ENCODE results near the gene SYNPO2. TPM values are rescaled to one million over a fixed set of nuclear protein-coding genes. Genes with fewer than 3 reads are reported as not detected.

SYNPO2 gene
- total RNA-seq, 2 experiments from 2014 or later = 0.16 to 0.28 TPM

- H3K27ac Mint-ChIP-seq = no peak overlapping the region
- H3K36me3 Mint-ChIP-seq (ENCODE audit: low read depth) = peaks cover 3% of the 10 kb centered on the region
- DNase-seq (no peak), ATAC-seq (no peak)
- ChIA-PET POLR2A (no interaction called here), CTCF (no interaction called here)
- H3K4me1 Mint-ChIP-seq = no peaks in the 10 kb centered on the region
- H3K9me3 Mint-ChIP-seq (ENCODE audit: low read depth) = peaks cover 16% of the 10 kb centered on the region
- no peak overlapping the region for H3K4me3 Mint-ChIP-seq
- H3K27me3 Mint-ChIP-seq = peaks cover 7% of the 10 kb centered on the region
- intact Hi-C loops (cut with DNase I, micrococcal nuclease) = loop anchor here in 1 of 2 experiments (10.0 kb wide), 1 partner anchor 457 kb away; no protein-coding TSS in a partner anchor
These were observed 7.0 kb upstream of the SYNPO2 start for GRCh38 chr4:118881512-118882146.

GRCh38 chr4:118883861-118884260 lies 4.8 kb upstream of the SYNPO2 start:
- ChIA-PET CTCF (interaction anchor here (1.3 to 1.8 kb wide), 3 partner anchors 19 to 120 kb away, joined by 5 to 7 read pairs (median 5); no protein-coding TSS in a partner anchor), POLR2A (no interaction called here)
- DNase-seq (no peak), ATAC-seq (no peak)
- H3K4me3 Mint-ChIP-seq = no peak overlapping the region
- no peaks in the 10 kb centered on the region for H3K36me3 Mint-ChIP-seq (ENCODE audit: low read depth)
- H3K27ac Mint-ChIP-seq = no peak overlapping the region
- intact Hi-C loops (cut with DNase I, micrococcal nuclease) = loop anchor here in 1 of 2 experiments (10.0 kb wide), 1 partner anchor 459 kb away; no protein-coding TSS in a partner anchor
- peaks cover 20% of the 10 kb centered on the region for H3K27me3 Mint-ChIP-seq
- peaks cover 4% of the 10 kb centered on the region for H3K4me1 Mint-ChIP-seq
- peaks cover 2% of the 10 kb centered on the region for H3K9me3 Mint-ChIP-seq (ENCODE audit: low read depth)

GRCh38 chr4:118884716-118885115 lies 3.9 kb upstream of the SYNPO2 start:
- ChIA-PET POLR2A (no interaction called here), CTCF (interaction anchor here (1.3 to 2.2 kb wide), 3 partner anchors 20 to 113 kb away, joined by 5 to 7 read pairs (median 7); no protein-coding TSS in a partner anchor)
- no peak for ATAC-seq
- no peak for DNase-seq
- H3K27ac Mint-ChIP-seq = no peak overlapping the region
- no peaks in the 10 kb centered on the region for H3K36me3 Mint-ChIP-seq (ENCODE audit: low read depth)
- H3K4me3 Mint-ChIP-seq = no peak overlapping the region
- H3K4me1 Mint-ChIP-seq = peaks cover 9% of the 10 kb centered on the region
- intact Hi-C loops (cut with DNase I, micrococcal nuclease) = loop anchor here in 1 of 2 experiments (10.0 kb wide), 1 partner anchor 460 kb away; no protein-coding TSS in a partner anchor
- H3K9me3 Mint-ChIP-seq (ENCODE audit: low read depth) = no peaks in the 10 kb centered on the region
- H3K27me3 Mint-ChIP-seq = peaks cover 26% of the 10 kb centered on the region

GRCh38 chr4:118889312-118889691 lies 648 bp downstream of the SYNPO2 start:
- CTCF ChIA-PET = interaction anchor here (0.6 to 1.6 kb wide), 5 partner anchors 21 to 122 kb away, joined by 3 to 6 read pairs (median 3); no protein-coding TSS in a partner anchor
- DNase-seq (no peak), ATAC-seq (no peak)
- no peak overlapping the region for H3K27ac Mint-ChIP-seq
- H3K27me3 Mint-ChIP-seq = peaks cover 37% of the 10 kb centered on the region
- no peaks in the 10 kb centered on the region for H3K9me3 Mint-ChIP-seq (ENCODE audit: low read depth)
- H3K4me3 Mint-ChIP-seq = peak overlapping the region; percentile 70
- intact Hi-C loops (cut with DNase I, micrococcal nuclease) = loop anchor here in 1 of 2 experiments (10.0 kb wide), 1 partner anchor 465 kb away; no protein-coding TSS in a partner anchor
- POLR2A ChIA-PET = no interaction called here
- H3K4me1 Mint-ChIP-seq = peaks cover 12% of the 10 kb centered on the region
- H3K36me3 Mint-ChIP-seq (ENCODE audit: low read depth) = no peaks in the 10 kb centered on the region

DNA sequence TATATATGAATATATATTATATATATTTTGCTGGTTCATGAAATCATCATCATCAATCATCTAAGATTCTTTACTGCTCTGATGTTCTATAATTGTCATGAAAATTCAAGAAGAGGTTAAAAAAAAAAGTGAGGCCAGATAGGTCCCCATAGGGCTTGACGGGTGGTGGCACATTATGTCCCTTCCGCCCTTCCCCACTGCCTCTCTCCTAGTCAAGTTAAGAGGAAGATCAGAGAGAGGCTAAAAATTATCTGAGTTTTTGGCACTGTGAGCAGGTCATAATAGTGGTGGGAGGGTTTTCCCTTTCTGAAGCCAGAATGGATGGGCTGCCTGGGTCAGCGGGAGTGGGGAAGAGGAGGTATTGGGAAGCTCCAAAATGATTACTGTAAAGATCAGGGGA lies 5.4 kb downstream of the SYNPO2 start:
- ChIA-PET POLR2A (no interaction called here), CTCF (interaction anchor here (0.7 kb wide), 1 partner anchor 122 kb away, joined by 3 read pairs; no protein-coding TSS in a partner anchor)
- peaks cover 7% of the 10 kb centered on the region for H3K4me1 Mint-ChIP-seq
- no peak for DNase-seq
- ATAC-seq = no peak
- H3K27me3 Mint-ChIP-seq = peaks cover 15% of the 10 kb centered on the region
- no peak overlapping the region for H3K4me3 Mint-ChIP-seq
- no peak overlapping the region for H3K27ac Mint-ChIP-seq
- no peaks in the 10 kb centered on the region for H3K9me3 Mint-ChIP-seq (ENCODE audit: low read depth)
- intact Hi-C loops (cut with DNase I, micrococcal nuclease) = no loop called here
- H3K36me3 Mint-ChIP-seq (ENCODE audit: low read depth) = no peaks in the 10 kb centered on the region

- ChIA-PET POLR2A (no interaction called here), CTCF (no interaction called here)
- Mint-ChIP-seq H3K27ac (no peak overlapping the region), H3K27me3 (peaks cover 6% of the 10 kb centered on the region), H3K36me3 (ENCODE audit: low read depth) (no peaks in the 10 kb centered on the region), H3K4me3 (no peak overlapping the region), H3K9me3 (ENCODE audit: low read depth) (no peaks in the 10 kb centered on the region), H3K4me1 (no peaks in the 10 kb centered on the region)
- intact Hi-C loops (cut with DNase I, micrococcal nuclease) = no loop called here
- ATAC-seq (no peak), DNase-seq (no peak)
These were observed 9.6 kb downstream of the SYNPO2 start for GRCh38 chr4:118898221-118898620.

- CTCF ChIA-PET = interaction anchor here (0.5 to 0.7 kb wide), 2 partner anchors 75 to 1851 kb away, joined by 3 to 4 read pairs; no protein-coding TSS in a partner anchor
These were observed 10.1 kb downstream of the SYNPO2 start for GRCh38 chr4:118898684-118899138.

DNA sequence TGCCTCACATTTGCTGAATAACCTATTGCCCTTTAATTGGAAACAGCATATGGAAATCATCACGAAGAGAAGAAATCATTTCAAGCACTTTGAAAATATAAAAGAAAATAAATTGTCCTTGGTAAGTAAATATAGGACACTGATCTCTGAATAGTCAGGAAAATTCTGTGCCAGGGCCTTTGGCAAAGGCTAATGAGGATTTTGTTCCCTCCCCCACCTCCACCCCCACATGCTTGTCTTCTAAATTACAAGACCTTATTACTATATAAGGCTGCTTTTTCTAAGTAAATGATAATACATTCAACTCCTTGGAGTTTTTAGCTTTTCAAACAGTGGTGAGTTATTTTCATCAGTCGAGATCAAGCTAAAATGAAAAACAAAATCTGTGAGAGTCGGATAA lies 15.8 kb downstream of the SYNPO2 start:
- POLR2A ChIA-PET = no interaction called here
- DNase-seq (no peak), ATAC-seq (no peak)
- Mint-ChIP-seq H3K27me3 (peaks cover 14% of the 10 kb centered on the region), H3K9me3 (ENCODE audit: low read depth) (no peaks in the 10 kb centered on the region), H3K4me3 (no peak overlapping the region), H3K4me1 (no peaks in the 10 kb centered on the region), H3K27ac (no peak overlapping the region), H3K36me3 (ENCODE audit: low read depth) (no peaks in the 10 kb centered on the region)
- intact Hi-C loops (cut with DNase I, micrococcal nuclease) = no loop called here
- CTCF ChIA-PET = interaction anchor here (0.7 to 1.1 kb wide), 2 partner anchors 129 to 663 kb away, joined by 3 read pairs; no protein-coding TSS in a partner anchor

More at GRCh38 chr4:118898684-118899138, 10.1 kb downstream of the SYNPO2 start:
- ATAC-seq = no peak
- no peak overlapping the region for H3K27ac Mint-ChIP-seq
- POLR2A ChIA-PET = no interaction called here
- no peaks in the 10 kb centered on the region for H3K9me3 Mint-ChIP-seq (ENCODE audit: low read depth)
- H3K27me3 Mint-ChIP-seq = peaks cover 6% of the 10 kb centered on the region
- H3K4me1 Mint-ChIP-seq = no peaks in the 10 kb centered on the region
- intact Hi-C loops (cut with DNase I, micrococcal nuclease) = no loop called here
- no peak for DNase-seq
- no peak overlapping the region for H3K4me3 Mint-ChIP-seq
- H3K36me3 Mint-ChIP-seq (ENCODE audit: low read depth) = no peaks in the 10 kb centered on the region

DNA sequence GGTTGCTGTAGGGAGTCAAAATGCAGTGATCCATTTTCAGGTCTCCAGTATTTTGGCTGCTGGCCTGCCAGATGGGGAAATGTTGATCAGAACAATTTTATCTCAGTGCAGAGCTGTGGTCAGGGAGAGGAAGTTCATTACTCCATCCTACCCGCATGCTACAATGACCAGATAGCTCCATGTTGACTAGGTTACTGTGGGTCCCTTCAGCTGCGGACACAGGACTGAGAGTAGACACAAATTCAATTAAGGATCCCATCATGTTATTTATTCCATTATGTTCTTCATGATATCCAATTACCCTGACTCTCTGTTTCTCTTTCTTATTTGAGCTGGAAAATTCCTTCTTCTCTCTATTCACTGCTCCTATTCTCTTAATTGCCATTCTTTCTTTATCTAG lies 16.3 kb downstream of the SYNPO2 start:
- Mint-ChIP-seq H3K9me3 (ENCODE audit: low read depth) (no peaks in the 10 kb centered on the region), H3K27ac (no peak overlapping the region), H3K4me3 (no peak overlapping the region), H3K36me3 (ENCODE audit: low read depth) (no peaks in the 10 kb centered on the region), H3K4me1 (no peaks in the 10 kb centered on the region), H3K27me3 (peaks cover 14% of the 10 kb centered on the region)
- DNase-seq (no peak), ATAC-seq (no peak)
- ChIA-PET POLR2A (no interaction called here), CTCF (interaction anchor here (0.7 to 2.0 kb wide), 3 partner anchors 20 to 662 kb away, joined by 3 to 5 read pairs (median 3); no protein-coding TSS in a partner anchor)
- intact Hi-C loops (cut with DNase I, micrococcal nuclease) = no loop called here

GRCh38 chr4:118905566-118905965 lies 16.9 kb downstream of the SYNPO2 start:
- Mint-ChIP-seq H3K9me3 (ENCODE audit: low read depth) (no peaks in the 10 kb centered on the region), H3K4me1 (no peaks in the 10 kb centered on the region), H3K27ac (no peak overlapping the region), H3K36me3 (ENCODE audit: low read depth) (no peaks in the 10 kb centered on the region), H3K4me3 (no peak overlapping the region), H3K27me3 (peaks cover 12% of the 10 kb centered on the region)
- intact Hi-C loops (cut with DNase I, micrococcal nuclease) = no loop called here
- ATAC-seq (no peak), DNase-seq (no peak)
- POLR2A ChIA-PET = no interaction called here
- CTCF ChIA-PET = interaction anchor here (0.6 to 2.0 kb wide), 3 partner anchors 21 to 130 kb away, joined by 3 to 5 read pairs (median 3); no protein-coding TSS in a partner anchor

- ATAC-seq (no peak), DNase-seq (no peak)
- no peaks in the 10 kb centered on the region for H3K36me3 Mint-ChIP-seq (ENCODE audit: low read depth)
- H3K9me3 Mint-ChIP-seq (ENCODE audit: low read depth) = no peaks in the 10 kb centered on the region
- CTCF ChIA-PET = no interaction called here
- peaks cover 22% of the 10 kb centered on the region for H3K27me3 Mint-ChIP-seq
- H3K4me3 Mint-ChIP-seq = no peak overlapping the region
- no peaks in the 10 kb centered on the region for H3K4me1 Mint-ChIP-seq
- POLR2A ChIA-PET = no interaction called here
- no peak overlapping the region for H3K27ac Mint-ChIP-seq
- intact Hi-C loops (cut with DNase I, micrococcal nuclease) = no loop called here
These were observed 20.7 kb downstream of the SYNPO2 start for GRCh38 chr4:118909173-118909956.

Measured in activated CD4-positive, alpha-beta T cell treated with anti-CD3 and anti-CD28 coated beads for 36 hours (primary cell).